Effector memory CD4-positive, alpha-beta T cell (primary cell): Measurements from ENCODE around the gene NDUFAF3.

Experiments
- DNase-seq, 3 donors: peaks; one replicate each; pipeline ENCODE4 v3.0.0-alpha.2; 2020
- H3K27ac ChIP-seq: 2 replicates; pipeline ENCODE4 v1.7.0; 2013; ENCODE audit warnings: mild to moderate bottlenecking, low read length, moderate library complexity; ENCODE audit not compliant: insufficient read depth, poor library complexity, severe bottlenecking
- H3K27me3 ChIP-seq: replicated peaks from 2 replicates; pipeline ENCODE4 v1.7.0; 2013; ENCODE audit warnings: mild to moderate bottlenecking, low read length; ENCODE audit not compliant: insufficient read depth, control insufficient read depth, poor library complexity, severe bottlenecking
- H3K36me3 ChIP-seq: 2 replicates; pipeline ENCODE4 v1.7.0; 2013; ENCODE audit warnings: mild to moderate bottlenecking, low read length, moderate library complexity; ENCODE audit not compliant: control insufficient read depth, insufficient read depth
- H3K4me1 ChIP-seq: 2 replicates; pipeline ENCODE4 v1.7.0; 2013; ENCODE audit warnings: low read length, mild to moderate bottlenecking; ENCODE audit not compliant: control insufficient read depth, insufficient read depth, poor library complexity, severe bottlenecking
- H3K4me3 ChIP-seq: 2 replicates; pipeline ENCODE4 v1.7.0; 2013; ENCODE audit warnings: low read length, low read depth, mild to moderate bottlenecking; ENCODE audit not compliant: insufficient read depth, poor library complexity, severe bottlenecking
- H3K9me3 ChIP-seq: 2 replicates; pipeline ENCODE4 v1.7.0; 2013; ENCODE audit warnings: mild to moderate bottlenecking, low read length, moderate library complexity; ENCODE audit not compliant: control insufficient read depth
- total RNA-seq, 3 donors: gene quantifications; one replicate each; lab custom pipeline; 2026; lab: John Stamatoyannopoulos, UW

The NDUFAF3 gene, protein sequence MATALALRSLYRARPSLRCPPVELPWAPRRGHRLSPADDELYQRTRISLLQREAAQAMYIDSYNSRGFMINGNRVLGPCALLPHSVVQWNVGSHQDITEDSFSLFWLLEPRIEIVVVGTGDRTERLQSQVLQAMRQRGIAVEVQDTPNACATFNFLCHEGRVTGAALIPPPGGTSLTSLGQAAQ
- 32.1 to 40.5 (median 34.5) reads per million in 3 donors for total RNA-seq

- Histone ChIP-seq H3K9me3 (no peaks in the 10 kb centered on the region), H3K36me3 (peaks cover 35% of the 10 kb centered on the region), H3K27ac (peak within 1 kb of the TSS; percentile 98), H3K27me3 (no peaks in the 10 kb centered on the region), H3K4me1 (peaks cover 34% of the 10 kb centered on the region), H3K4me3 (peak within 1 kb of the TSS; percentile 99)
- peak; percentile 80 to 84 (median 82) for DNase-seq
Measured at GRCh38 chr3:49021813-49022687, at the start of gene NDUFAF3. Gene NDUFAF3, plus strand, starts transcription at chr3:49022121. Its CDS starts 24 bp downstream, at chr3:49022145.

GRCh38 chr3:48974076-48974864 lies 47.7 kb upstream of the NDUFAF3 start:
- Histone ChIP-seq H3K27me3 (no peaks in the 10 kb centered on the region), H3K36me3 (peaks cover 76% of the 10 kb centered on the region), H3K4me1 (no peaks in the 10 kb centered on the region)

DNA sequence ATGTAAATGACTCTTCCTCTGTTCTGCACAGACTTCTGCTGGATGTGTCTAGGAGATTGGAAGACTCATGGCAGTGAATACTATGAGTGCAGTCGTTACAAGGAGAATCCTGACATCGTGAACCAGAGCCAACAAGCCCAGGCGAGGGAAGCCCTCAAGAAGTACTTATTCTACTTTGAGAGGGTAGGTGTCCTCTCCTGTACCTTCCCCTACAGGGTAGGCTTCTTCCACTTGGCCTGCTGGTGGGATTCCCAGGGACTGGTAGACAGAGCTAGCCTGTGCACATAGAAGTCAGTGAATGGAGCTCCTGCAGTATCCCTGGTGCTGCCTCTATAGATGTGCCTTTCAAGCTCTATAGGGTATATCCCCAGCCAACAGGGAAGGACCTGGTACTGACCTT lies 42.5 kb upstream of the NDUFAF3 start:
- Histone ChIP-seq H3K4me3 (no peak overlapping the region), H3K4me1 (no peaks in the 10 kb centered on the region), H3K27ac (no peak overlapping the region), H3K9me3 (no peaks in the 10 kb centered on the region), H3K27me3 (no peaks in the 10 kb centered on the region), H3K36me3 (peaks cover 72% of the 10 kb centered on the region)
- no peak for DNase-seq

More at GRCh38 chr3:48974076-48974864, 47.7 kb upstream of the NDUFAF3 start:
- DNase-seq: no peak
- H3K4me3 ChIP-seq: no peak overlapping the region
- H3K27ac ChIP-seq: no peak overlapping the region
- H3K9me3 ChIP-seq: no peaks in the 10 kb centered on the region

DNA sequence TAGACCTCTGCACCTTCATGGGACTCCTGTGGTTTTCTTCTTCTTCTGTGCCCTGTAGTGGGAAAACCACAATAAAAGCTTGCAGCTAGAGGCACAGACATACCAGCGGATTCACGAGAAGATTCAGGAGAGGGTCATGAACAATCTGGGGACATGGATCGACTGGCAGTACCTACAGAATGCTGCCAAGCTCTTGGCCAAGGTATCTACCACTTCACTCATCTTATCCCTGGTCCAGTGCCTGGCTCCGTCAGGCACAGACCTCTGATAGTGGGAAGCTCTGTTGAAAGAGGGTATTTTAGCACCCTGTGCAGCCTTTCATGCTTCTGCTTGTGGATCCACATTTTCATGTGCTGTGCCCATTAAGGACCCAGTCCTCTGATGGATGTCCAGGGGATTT lies 41.6 kb upstream of the NDUFAF3 start:
- Histone ChIP-seq H3K4me3 (no peak overlapping the region), H3K9me3 (no peaks in the 10 kb centered on the region), H3K27me3 (no peaks in the 10 kb centered on the region), H3K36me3 (peaks cover 71% of the 10 kb centered on the region), H3K4me1 (no peaks in the 10 kb centered on the region), H3K27ac (no peak overlapping the region)
- DNase-seq: no peak

- no peak for DNase-seq
- no peaks in the 10 kb centered on the region for H3K4me1 ChIP-seq
- no peaks in the 10 kb centered on the region for H3K27me3 ChIP-seq
- no peaks in the 10 kb centered on the region for H3K9me3 ChIP-seq
- H3K36me3 ChIP-seq: peaks cover 59% of the 10 kb centered on the region
- H3K4me3 ChIP-seq: no peak overlapping the region
- no peak overlapping the region for H3K27ac ChIP-seq
Measured at GRCh38 chr3:48982016-48982415, 39.9 kb upstream of the NDUFAF3 start.

- peaks cover 56% of the 10 kb centered on the region for H3K36me3 ChIP-seq
- H3K4me1 ChIP-seq: no peaks in the 10 kb centered on the region
- no peak overlapping the region for H3K27ac ChIP-seq
- no peak for DNase-seq
- H3K27me3 ChIP-seq: no peaks in the 10 kb centered on the region
- H3K9me3 ChIP-seq: no peaks in the 10 kb centered on the region
- no peak overlapping the region for H3K4me3 ChIP-seq
Measured at GRCh38 chr3:48982686-48983085, 39.2 kb upstream of the NDUFAF3 start.

DNA sequence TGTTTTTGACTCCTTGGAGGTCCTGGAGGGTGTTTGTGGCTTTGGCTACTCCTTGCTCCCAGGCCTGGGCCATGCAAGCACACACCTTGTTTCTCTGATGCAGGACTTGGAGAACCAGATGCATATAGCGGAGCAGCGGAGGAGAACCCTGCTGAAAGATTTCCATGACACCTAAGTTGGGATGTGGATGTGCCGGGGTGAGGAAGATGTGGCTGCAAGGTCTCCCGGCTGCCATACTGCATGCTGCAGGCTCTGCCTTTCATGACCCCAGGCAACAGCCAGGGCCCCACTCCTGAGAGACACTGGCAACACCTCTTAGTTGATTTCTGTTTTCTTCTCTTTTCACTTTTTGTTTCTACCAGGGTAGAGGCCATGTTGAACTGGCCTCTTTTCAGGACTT lies 38.8 kb upstream of the NDUFAF3 start:
- peaks cover 52% of the 10 kb centered on the region for H3K36me3 ChIP-seq
- H3K9me3 ChIP-seq: no peaks in the 10 kb centered on the region
- H3K27me3 ChIP-seq: no peaks in the 10 kb centered on the region
- H3K27ac ChIP-seq: no peak overlapping the region
- H3K4me1 ChIP-seq: no peaks in the 10 kb centered on the region
- DNase-seq: no peak
- no peak overlapping the region for H3K4me3 ChIP-seq

GRCh38 chr3:48984663-48985062 lies 37.3 kb upstream of the NDUFAF3 start:
- Histone ChIP-seq H3K4me1 (peaks cover 9% of the 10 kb centered on the region), H3K4me3 (no peak overlapping the region), H3K27ac (no peak overlapping the region), H3K9me3 (no peaks in the 10 kb centered on the region), H3K36me3 (peaks cover 43% of the 10 kb centered on the region), H3K27me3 (no peaks in the 10 kb centered on the region)
- no peak for DNase-seq

- Histone ChIP-seq H3K36me3 (peaks cover 34% of the 10 kb centered on the region), H3K9me3 (no peaks in the 10 kb centered on the region), H3K27ac (no peak overlapping the region), H3K4me3 (no peak overlapping the region), H3K4me1 (peaks cover 11% of the 10 kb centered on the region), H3K27me3 (no peaks in the 10 kb centered on the region)
- DNase-seq: no peak
Measured at GRCh38 chr3:48985831-48986376, 36.0 kb upstream of the NDUFAF3 start.
